GM19455 (cell line): ENCODE results near the gene PPME1.

ENCODE experiments used
- ATAC-seq: cut with Tn5 transposase; IDR thresholded peaks from one replicate; pipeline ENCODE4 v1.9.1; 2021; ENCODE audit not compliant: unreplicated experiment

The PPME1 gene

GRCh38 chr11:74159642-74160041, 11.4 kb upstream of the PPME1 start:
- no peak for ATAC-seq

GRCh38 chr11:74162681-74163467, 8.2 kb upstream of the PPME1 start:
- ATAC-seq, result peak; percentile 55

- ATAC-seq, result no peak
These were observed 2.3 kb upstream of the PPME1 start for GRCh38 chr11:74168838-74169237.

GRCh38 chr11:74169738-74170458, 1.2 kb upstream of the PPME1 start:
- no peak for ATAC-seq

- no peak for ATAC-seq
These were observed 510 bp downstream of the PPME1 start for GRCh38 chr11:74171630-74171968.

GRCh38 chr11:74171997-74172396, 908 bp downstream of the PPME1 start:
- ATAC-seq, result no peak

GRCh38 chr11:74175920-74176319, 4.8 kb downstream of the PPME1 start:
- ATAC-seq, result no peak

- ATAC-seq, result no peak
These were observed 8.4 kb downstream of the PPME1 start for GRCh38 chr11:74179234-74180052.

GRCh38 chr11:74182635-74183034, 11.5 kb downstream of the PPME1 start:
- ATAC-seq, result no peak

- no peak for ATAC-seq
These were observed 14.2 kb downstream of the PPME1 start for GRCh38 chr11:74185285-74185684.

- ATAC-seq, result no peak
These were observed 14.6 kb downstream of the PPME1 start for GRCh38 chr11:74185695-74186094.

GRCh38 chr11:74195828-74196227, 24.7 kb downstream of the PPME1 start:
- no peak for ATAC-seq

GRCh38 chr11:74196781-74197486, 25.8 kb downstream of the PPME1 start:
- ATAC-seq, result no peak

- no peak for ATAC-seq
These were observed 32.9 kb downstream of the PPME1 start for GRCh38 chr11:74203966-74204365.

- no peak for ATAC-seq
These were observed 33.6 kb downstream of the PPME1 start for GRCh38 chr11:74204701-74205100.

- no peak for ATAC-seq
These were observed 34.1 kb downstream of the PPME1 start for GRCh38 chr11:74205181-74205580.

- ATAC-seq, result no peak
These were observed 35.7 kb downstream of the PPME1 start for GRCh38 chr11:74206746-74207145.

GRCh38 chr11:74208507-74208906, 37.4 kb downstream of the PPME1 start:
- no peak for ATAC-seq

GRCh38 chr11:74212533-74212932, 41.4 kb downstream of the PPME1 start:
- no peak for ATAC-seq

GRCh38 chr11:74220376-74220775, 49.3 kb downstream of the PPME1 start:
- no peak for ATAC-seq

- ATAC-seq, result no peak
These were observed 50.7 kb downstream of the PPME1 start for GRCh38 chr11:74221816-74222215.
